Mucosa of rectum (tissue), 2 donors: Measurements from ENCODE around the gene NPBWR2.
A peak's percentile ranks its signal among the peaks of the same experiment; 100 is the strongest.

ENCODE experiments used
- H3K27ac ChIP-seq, 2 donors: one replicate each; pipeline ENCODE4 v1.7.0; 2013; ENCODE audit warnings: inconsistent platforms in 2 of 2, low read depth in 2 of 2, low read length in 2 of 2
- H3K27me3 ChIP-seq, 2 donors: one replicate each; pipeline ENCODE4 v1.7.0; 2013; ENCODE audit warnings: low read length in 2 of 2; ENCODE audit not compliant: control insufficient read depth in 2 of 2, insufficient read depth in 2 of 2
- H3K36me3 ChIP-seq, 2 donors: one replicate each; pipeline ENCODE4 v1.7.0; 2013; ENCODE audit warnings: low read length in 2 of 2; ENCODE audit not compliant: control insufficient read depth in 2 of 2, insufficient read depth in 2 of 2
- H3K4me1 ChIP-seq, 2 donors: one replicate each; pipeline ENCODE4 v1.7.0; 2013; ENCODE audit warnings: low read length in 2 of 2, mild to moderate bottlenecking in 1 of 2; ENCODE audit not compliant: control insufficient read depth in 2 of 2, insufficient read depth in 2 of 2
- H3K4me3 ChIP-seq, 2 donors: one replicate each; pipeline ENCODE4 v1.7.0; 2013; ENCODE audit warnings: low read length in 2 of 2
- H3K9ac ChIP-seq, 2 donors: one replicate each; pipeline ENCODE4 v1.7.0; 2013; ENCODE audit warnings: low read length in 2 of 2, low read depth in 1 of 2, mild to moderate bottlenecking in 1 of 2
- H3K9me3 ChIP-seq, 2 donors: one replicate each; pipeline ENCODE4 v1.7.0; 2013; ENCODE audit warnings: low read length in 2 of 2; ENCODE audit not compliant: control insufficient read depth in 2 of 2
- donor health status: healthy.
- donor health status: Normal muscosa, but diverticular disease.

The NPBWR2 gene

GRCh38 chr20:64065062-64065973, 42.0 kb downstream of the NPBWR2 start:
- Histone ChIP-seq H3K9ac (no peak overlapping the region), H3K27ac (no peak overlapping the region), H3K36me3 (no peaks in the 10 kb centered on the region)

GRCh38 chr20:64064145-64064698, 43.1 kb downstream of the NPBWR2 start:
- Histone ChIP-seq H3K9me3 (no peaks in the 10 kb centered on the region), H3K4me3 (peak overlapping the region in 1 of 2 donors; percentile 67), H3K9ac (no peak overlapping the region), H3K36me3 (no peaks in the 10 kb centered on the region), H3K27me3 (no peaks in the 10 kb centered on the region), H3K4me1 (peaks cover 14 to 17% of the 10 kb centered on the region in 2 donors), H3K27ac (no peak overlapping the region)

More at GRCh38 chr20:64065062-64065973, 42.0 kb downstream of the NPBWR2 start:
- Histone ChIP-seq H3K27me3 (no peaks in the 10 kb centered on the region), H3K9me3 (no peaks in the 10 kb centered on the region), H3K4me1 (peaks cover 14 to 17% of the 10 kb centered on the region in 2 donors), H3K4me3 (no peak overlapping the region)

- Histone ChIP-seq H3K4me3 (peak overlapping the region; percentile 67 to 68), H3K9ac (peak overlapping the region; percentile 56 to 66), H3K4me1 (peaks cover 14 to 17% of the 10 kb centered on the region in 2 donors), H3K27me3 (no peaks in the 10 kb centered on the region), H3K36me3 (no peaks in the 10 kb centered on the region), H3K27ac (peak overlapping the region in 1 of 2 donors; percentile 52), H3K9me3 (no peaks in the 10 kb centered on the region)
Measured at GRCh38 chr20:64063389-64064144, 43.8 kb downstream of the NPBWR2 start.

GRCh38 chr20:64062596-64063388, 44.6 kb downstream of the NPBWR2 start, which contains the start of gene TCEA2:
TSS of gene TCEA2 (plus strand) at chr20:64063198. CDS start at chr20:64063313, 115 bp downstream.
- peak within 1 kb of the TSS; percentile 67 to 68 for H3K4me3 ChIP-seq
- no peaks in the 10 kb centered on the region for H3K9me3 ChIP-seq
- no peaks in the 10 kb centered on the region for H3K27me3 ChIP-seq
- H3K9ac ChIP-seq = peak within 1 kb of the TSS; percentile 56 to 66
- H3K27ac ChIP-seq = peak within 1 kb of the TSS in 1 of 2 donors; percentile 52
- peaks cover 17 to 18% of the 10 kb centered on the region in 2 donors for H3K4me1 ChIP-seq
- no peaks in the 10 kb centered on the region for H3K36me3 ChIP-seq

DNA sequence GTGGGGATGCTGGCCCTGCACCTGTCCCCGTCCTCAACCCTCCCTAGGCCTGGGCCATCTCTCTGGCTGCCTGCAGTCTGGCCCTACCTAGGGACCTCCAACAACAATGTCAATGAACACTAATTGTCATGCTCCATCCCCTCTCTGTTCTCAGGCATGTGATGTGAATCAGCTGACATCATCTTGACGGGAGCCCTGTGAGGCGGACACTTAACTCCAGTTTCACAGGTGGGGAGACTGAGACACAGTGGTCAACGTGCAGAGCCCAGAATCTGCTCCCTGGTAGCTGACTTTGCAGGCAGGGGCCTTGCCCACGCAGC, 45.1 kb downstream of the NPBWR2 start:
- Histone ChIP-seq H3K27ac (peak overlapping the region in 1 of 2 donors; percentile 52), H3K4me3 (peak overlapping the region; percentile 67 to 68), H3K9ac (peak overlapping the region; percentile 47 to 48)

GRCh38 chr20:64058536-64058935, 48.8 kb downstream of the NPBWR2 start:
- Histone ChIP-seq H3K9me3 (no peaks in the 10 kb centered on the region), H3K9ac (no peak overlapping the region)

More for the DNA sequence above, 45.1 kb downstream of the NPBWR2 start:
- Histone ChIP-seq H3K4me1 (peaks cover 19 to 20% of the 10 kb centered on the region in 2 donors), H3K36me3 (no peaks in the 10 kb centered on the region), H3K27me3 (peaks cover 0 to 2% of the 10 kb centered on the region in 2 donors), H3K9me3 (no peaks in the 10 kb centered on the region)

GRCh38 chr20:64057628-64058498, 49.5 kb downstream of the NPBWR2 start:
- Histone ChIP-seq H3K4me3 (no peak overlapping the region), H3K9ac (no peak overlapping the region), H3K27me3 (peaks cover 5 to 33% of the 10 kb centered on the region in 2 donors), H3K27ac (peak overlapping the region in 1 of 2 donors; percentile 23), H3K36me3 (no peaks in the 10 kb centered on the region), H3K9me3 (no peaks in the 10 kb centered on the region), H3K4me1 (peaks cover 7 to 11% of the 10 kb centered on the region in 2 donors)

More at GRCh38 chr20:64058536-64058935, 48.8 kb downstream of the NPBWR2 start:
- H3K4me3 ChIP-seq = no peak overlapping the region
- no peak overlapping the region for H3K27ac ChIP-seq
- H3K36me3 ChIP-seq = no peaks in the 10 kb centered on the region
- H3K27me3 ChIP-seq = peaks cover 5 to 26% of the 10 kb centered on the region in 2 donors
- H3K4me1 ChIP-seq = peaks cover 7 to 17% of the 10 kb centered on the region in 2 donors

DNA sequence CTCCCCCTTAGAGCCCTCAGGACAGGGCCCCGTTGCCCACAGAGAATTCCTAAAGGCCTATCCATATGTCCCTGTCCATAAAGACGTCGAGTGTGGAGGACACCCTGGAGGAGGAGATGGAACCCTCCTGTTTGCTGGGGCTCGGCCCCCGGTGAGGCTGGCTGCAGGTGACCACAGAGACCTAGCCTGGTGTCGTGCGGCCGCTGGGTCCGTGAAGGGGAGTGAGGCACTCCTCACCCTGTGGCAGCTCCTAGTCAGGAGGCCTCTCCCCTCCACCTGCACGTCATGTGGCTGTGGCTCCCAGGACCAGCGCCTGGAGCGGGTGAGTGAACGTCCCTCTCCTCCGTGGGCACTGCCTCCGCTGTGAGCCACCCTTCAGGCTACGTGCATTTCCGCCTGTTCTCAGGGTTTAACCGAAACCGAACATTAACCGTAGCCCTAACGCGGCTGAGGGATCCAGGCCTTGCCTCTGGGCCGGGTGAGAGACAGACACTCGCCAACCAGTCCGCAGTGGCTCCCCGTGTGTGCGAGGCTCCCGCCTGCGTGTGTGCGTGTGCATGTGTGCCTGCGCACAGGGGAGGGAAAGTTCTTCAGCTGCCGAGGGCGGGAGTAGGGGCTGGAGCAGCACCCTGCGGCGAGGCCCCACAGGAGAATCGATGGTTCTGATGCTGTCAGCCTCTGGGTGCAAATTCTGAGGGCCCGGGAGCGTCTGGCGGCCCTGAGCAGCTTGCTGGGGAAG, 50.3 kb downstream of the NPBWR2 start:
- peak overlapping the region; percentile 11 to 23 for H3K27ac ChIP-seq

More for the DNA sequence above, 50.3 kb downstream of the NPBWR2 start:
- no peak overlapping the region for H3K9ac ChIP-seq
- no peaks in the 10 kb centered on the region for H3K9me3 ChIP-seq
- no peak overlapping the region for H3K4me3 ChIP-seq
- H3K4me1 ChIP-seq = peaks cover 3 to 6% of the 10 kb centered on the region in 2 donors
- H3K36me3 ChIP-seq = no peaks in the 10 kb centered on the region
- peaks cover 8 to 39% of the 10 kb centered on the region in 2 donors for H3K27me3 ChIP-seq
